NCI-H187 treated with DMSO at 0.1 percent for 48 hours (cell line): Measurements from ENCODE around the gene IRAK1.
A peak's percentile ranks its signal among the peaks of the same experiment; 100 is the strongest.

Experiments used
- DNase-seq: peaks from one replicate; lab custom pipeline; 2025; lab: John Stamatoyannopoulos, UW

IRAK1 gene

DNA sequence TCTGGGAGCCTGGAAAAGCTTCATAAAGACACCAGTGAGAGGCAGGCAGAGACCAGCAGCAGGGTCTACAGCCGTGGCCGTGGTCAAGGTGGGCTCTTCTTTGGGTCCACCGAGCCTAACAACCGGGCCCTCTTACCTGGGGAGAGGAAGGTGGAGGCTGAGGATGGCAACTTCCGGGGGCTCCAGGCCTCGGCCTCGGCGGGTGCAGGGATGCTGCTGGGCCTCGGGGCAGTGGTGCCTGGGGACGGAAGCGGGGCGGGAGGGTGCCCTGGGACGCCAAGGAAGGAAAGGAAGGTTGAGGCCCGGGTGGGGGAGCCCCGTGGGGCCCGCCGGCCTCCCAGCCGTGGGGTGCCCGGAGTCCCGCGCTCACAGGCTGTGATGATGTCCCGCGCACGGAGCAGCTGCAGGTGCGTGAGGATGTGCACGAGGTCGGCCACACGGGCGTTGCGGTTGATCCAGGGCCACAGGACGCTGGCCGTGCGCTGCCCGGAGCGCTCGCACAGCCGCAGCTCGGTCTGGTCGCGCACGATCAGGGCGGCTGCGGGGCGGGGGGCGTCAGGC is 561 bp downstream of the IRAK1 start:
- no peak for DNase-seq

DNA sequence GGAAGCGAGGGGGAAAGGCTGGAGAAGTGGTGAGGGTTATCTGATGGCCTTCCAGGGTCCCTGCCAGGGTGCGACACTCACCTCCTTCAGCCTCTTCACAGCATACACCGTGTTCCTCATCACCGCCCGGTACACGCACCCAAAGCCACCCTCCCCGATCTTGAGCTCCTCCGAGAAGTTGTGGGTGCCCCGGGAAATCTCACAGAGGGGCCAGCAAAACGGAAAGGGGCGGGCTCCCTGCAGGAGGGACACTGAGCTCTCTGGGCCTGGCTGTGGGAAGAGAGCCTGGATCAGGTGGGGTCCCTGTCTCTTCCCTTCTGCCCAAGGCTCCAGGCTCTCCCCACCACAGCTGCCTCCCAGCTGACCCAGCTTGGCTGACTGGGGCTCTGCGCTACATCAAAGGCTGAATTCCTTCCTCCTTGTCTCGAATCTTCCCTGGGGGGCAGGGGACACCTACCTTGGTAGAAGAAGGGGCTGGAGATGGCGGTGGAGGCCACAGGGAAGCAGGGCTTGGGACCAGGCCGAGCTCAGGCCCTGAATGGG is 1.1 kb downstream of the IRAK1 start:
- DNase-seq: no peak

DNA sequence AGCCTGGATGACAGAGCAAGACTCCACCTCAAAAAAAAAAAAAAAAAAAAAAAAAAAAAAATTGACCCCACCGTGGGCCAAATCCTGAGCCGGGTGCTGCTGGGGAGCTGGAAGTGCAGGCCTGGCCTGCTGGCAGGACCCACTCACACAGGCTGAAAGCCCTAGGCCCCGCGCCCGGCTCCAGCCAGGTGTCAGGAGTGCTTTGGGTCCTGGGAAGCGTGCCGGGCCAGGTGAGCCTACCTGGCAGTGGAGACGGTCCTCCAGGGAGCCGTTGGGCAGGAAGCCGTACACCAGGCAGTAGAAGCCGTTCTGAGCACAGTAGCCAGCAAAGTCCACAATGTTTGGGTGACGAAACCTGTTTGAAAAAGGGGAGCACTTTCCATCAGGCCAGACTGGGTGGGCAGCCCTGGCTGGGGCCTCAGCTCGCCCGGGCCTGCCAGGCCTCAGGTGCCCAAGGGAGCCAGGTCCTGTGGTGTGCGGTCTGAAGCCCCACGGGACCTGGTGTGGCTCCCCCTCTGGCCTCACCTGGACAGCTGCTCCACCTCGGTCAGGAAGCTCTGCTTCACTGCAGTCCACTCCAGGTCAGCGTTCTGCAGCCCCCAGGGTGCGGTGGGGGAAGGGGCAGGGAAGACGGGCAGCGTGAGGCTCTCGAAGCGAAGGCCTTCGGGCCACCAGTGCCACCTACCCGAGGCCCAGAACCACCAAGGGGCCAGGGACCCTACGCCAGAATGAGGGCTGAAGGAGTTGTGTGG is 1.8 kb downstream of the IRAK1 start:
- no peak for DNase-seq

DNA sequence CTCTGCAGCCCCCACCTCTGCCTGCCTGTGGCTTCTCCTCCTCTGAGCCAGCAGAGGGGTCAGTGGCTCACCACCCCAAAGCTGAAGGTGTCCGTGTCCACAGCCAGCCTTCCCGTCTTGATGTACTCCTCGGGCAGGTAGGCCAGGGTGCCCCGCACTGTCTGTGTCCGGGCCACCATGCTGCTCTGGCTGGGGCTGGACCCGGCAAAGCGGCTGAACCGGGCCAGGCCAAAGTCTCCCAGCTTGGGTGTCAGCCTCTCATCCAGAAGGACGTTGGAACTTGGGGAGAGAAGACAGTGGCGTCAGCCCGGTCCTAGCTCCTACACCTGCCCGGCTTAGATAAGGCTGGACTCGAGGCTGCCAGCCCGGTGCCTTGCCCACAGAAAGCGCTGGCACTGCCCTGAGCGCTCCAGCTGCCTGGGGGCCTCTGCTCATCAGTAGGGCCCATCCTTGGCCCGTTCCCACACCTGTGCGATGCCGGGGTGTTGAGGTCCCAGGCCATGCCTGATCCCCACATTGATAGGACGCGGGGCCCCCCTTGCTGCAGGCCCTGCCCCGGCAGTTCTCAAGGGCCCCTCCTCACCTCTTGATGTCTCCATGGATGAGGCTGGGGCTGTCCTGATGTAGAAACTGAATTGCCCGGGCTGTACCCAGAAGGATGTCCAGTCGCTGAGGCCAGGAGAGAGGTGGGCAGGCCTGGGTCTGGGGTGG is 3.2 kb downstream of the IRAK1 start:
- DNase-seq: no peak

DNA sequence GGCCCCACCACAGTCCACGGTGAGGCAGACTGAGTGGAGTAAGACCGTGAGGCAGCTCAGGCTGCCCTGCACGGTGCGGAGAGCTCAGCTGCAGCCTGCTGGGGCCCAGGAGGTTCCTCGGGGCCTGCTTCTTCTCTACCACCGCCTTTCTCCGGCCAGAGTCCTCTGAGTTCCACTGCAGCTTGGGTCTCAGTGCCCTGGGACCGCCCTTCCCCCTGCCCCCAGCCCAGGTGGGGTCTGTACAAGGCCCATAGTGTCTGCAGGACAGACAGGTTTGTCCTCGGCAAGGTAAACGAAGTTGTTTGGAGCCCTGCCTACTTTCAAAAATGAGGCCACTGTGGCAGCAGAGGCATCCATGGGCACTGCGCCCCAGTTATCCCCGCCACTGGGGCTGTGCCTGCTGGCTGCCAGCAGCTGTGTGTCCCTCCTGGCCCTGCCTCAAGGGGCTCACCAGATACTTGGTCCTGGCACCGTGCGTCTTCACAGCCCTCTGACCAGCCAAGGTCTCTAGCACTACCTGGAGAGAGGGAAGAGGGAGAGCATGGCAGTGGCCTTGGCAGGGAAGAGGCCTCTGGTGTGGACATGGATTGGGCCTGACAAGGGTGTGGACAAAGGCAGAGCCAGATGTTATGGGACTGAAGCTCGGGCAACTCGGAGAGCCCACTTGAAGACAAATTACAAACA is 4.0 kb downstream of the IRAK1 start:
- no peak for DNase-seq

DNA sequence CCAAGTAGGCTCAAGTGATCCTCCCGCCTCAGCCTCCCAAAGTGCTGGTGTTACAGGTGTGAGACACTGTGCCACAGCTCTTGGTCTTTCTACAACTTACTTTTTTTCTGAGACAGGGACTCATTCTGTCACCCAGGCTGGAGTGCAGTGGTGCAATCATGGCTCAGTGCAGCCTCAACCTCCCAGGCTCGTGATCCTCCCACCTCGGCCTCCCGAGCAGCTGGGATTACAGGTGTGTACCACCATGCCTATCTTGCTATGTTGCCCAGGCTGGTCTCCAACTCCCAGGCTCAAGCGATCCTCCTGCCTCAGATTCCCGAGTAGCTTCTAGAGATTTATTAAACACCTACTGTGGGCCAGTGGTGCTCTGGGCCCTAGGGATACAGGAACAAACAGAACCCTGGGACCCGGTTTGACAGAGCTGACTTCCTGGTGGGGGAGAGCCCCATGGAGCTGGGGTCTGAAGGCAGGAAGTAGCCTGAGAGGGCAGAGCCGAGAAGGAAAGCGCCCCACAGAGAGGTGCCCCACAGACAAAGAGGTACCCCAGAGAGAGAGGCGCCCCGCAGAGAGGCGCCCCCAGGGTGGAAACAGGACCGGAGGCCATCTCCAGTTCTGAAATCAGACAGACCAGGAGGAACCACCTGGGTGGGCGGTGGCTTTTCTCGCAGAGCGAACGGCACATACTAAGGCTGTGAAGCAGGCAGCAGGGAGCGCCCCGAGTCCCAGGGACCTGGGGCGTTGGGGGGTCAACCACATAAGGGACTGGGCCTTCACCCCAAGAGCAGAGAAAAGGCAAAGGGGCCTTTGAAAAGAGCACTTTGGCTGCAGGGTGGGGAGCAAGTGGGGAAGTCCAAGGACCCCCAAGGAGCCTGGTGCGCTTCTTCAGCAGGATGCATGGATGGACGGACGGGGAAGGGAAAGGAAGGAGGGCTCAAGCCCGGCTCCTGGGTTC is 5.0 kb downstream of the IRAK1 start:
- no peak for DNase-seq

DNA sequence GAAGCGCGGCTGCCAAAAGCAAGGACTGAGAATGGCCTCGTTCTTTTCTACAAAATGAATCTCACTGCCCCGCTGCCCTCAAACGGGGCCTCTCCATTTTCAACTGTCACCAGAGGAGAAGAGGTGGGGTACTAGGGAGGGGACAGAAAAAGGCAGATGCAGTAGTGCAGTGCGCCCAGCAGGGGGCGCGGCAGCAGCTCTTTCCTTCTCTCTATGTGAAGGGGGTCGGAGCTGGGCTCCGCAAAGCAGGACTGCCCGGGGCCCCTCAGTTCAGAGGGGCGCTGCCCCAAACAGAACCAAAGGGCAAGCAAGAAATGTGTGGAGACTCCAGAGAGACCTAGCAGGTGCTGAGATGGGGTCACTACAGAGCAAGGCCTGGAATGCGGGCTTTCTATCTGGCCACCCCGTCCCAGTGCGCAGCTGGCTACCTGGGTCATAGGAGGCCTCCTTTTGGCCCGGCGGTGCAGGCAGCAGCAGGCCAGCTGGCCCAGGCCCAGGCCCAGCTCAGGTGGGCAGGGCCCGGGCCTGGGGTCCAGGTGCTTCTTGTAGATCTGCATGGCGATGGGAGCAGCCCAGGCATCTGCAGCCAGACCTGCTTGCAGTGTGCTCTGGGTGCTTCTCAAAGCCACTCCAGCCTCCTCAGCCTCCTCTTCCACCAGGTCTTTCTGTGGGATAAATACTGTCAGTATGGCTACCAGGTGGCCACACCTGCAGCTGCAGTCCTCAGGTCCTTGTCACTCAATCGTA is 5.9 kb downstream of the IRAK1 start:
- no peak for DNase-seq

DNA sequence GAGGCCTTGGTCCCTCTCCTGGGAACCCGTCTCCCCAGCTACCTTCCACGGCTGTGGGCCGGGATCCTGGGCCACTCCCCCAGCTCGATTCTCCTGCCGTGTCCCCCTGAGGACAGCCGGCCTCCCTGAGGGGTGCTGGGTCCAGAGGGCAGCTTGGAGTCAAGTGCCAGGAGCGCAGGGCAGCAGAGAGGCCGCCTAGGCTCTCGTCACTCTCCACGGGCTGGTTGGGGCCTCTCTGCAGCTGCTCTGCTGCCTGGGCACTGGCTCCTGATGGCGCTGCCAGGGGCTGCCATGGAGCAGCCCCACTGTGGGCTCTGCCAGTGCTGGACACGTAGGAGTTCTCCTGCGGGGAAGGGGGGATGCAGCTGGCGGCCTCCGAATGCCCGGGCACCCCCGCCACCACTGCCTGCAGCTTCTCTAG is 6.7 kb downstream of the IRAK1 start:
- no peak for DNase-seq

DNA sequence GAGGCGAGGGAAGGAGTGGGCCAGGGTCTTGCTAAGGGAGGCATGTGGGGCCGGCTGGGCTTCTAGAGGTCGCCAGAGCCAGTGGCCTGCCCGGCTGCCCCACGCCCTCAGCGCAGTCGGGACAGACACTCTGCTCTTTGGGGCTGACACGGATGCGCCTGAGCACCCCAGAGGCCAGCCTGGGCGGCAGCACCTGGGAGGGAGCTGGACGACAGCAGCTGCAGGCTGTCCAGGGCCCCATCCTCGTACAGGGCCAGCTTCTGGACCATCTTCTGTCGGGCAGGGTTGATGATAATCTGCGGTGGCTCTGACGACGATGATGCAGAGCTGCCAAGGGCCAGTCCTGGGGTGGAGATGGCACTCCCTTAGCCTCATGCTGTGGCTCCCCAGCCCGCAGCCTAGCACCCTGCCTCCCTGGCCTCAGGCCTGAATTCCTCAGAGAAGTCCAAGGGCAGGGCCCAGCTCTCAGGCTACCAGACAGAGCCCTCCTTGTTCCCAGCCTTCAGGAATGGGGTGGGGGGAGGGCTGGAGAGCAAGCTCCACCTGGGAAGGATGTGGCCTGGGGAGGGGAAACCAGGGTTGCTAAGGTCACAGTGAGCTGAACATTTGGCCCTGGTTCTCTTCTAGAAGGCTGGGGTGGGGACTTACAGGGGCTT is 7.2 kb downstream of the IRAK1 start:
- DNase-seq: no peak

DNA sequence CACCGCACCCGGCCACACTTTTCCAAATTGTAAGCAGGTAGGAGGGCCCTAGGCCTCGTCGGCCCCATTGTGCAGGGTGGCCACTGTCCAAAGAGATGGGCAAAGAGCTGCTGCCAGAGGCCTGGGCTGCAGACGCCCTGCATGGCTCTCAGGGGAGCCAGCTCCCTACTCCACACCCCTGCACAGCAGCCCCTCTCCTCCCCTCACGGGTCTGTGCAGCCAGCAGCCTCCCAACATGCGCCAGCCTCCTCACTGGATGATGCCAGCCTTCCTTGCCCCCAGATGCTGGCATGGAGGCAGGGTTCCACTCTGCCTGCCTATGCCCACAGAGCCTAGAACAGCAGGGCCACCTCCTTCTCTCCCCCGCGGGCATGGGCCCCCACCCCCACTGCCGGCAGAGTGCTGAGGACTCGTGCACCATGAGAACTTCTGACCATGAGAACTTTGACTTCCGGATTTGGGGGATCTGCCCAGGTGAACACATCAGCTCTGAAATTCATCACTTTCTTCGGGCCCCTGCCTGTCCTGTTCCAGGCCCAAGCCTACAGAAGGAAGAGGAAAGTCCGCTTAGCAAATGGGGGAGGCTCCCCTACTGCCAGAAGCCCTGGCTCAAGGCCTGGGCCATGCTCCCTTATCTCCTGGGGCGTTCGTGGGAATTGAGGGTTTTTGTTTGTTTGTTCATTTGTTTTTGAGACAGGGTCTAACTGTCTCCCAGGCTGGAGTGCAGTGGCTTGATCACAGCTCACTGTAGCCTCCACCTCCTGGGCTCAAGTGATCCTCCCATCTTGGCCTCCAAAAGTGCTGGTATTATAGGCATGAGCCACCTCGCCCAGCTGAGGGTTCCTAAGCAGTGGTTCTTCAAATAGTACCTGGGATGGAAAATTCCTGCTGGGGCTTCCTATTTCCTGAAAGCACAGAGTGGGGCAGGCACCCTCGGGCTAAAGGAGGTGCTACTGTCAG is 8.0 kb downstream of the IRAK1 start:
- no peak for DNase-seq

DNA sequence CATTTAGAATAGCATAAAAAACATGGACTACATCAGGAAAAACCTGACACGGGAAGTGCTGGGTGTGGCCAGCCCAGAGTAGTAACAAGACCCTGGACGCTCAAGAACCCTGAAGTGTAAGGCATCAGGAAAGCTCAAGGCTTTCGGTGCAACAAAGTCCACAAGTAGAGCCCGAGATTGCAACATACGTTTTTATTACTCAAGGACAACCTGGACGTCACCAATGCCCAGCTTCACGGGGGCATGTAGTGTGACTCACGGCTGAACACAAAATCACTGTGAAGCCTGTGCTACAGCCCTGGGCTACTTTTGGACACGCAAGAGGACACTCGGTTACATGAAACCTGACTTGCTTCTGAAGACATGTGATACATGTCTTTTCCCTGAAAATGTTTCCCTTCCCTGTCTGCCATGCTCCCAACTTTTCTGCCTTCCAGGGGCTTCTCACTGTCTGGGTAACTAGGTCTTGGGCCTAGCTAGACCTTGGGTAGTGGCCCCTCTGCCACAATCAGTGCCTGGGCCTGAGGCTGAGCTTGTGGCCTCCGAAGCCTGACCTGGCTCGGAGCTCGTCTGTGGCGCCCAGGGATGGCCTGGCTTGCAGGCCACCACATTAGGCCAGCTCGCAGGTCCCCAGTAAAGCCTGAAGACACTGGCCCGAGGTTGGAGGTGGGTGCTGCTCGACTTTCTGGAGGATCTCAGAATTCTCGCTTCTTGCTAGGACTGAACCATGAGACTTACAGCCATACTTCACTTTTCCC is 9.2 kb downstream of the IRAK1 start:
- no peak for DNase-seq

DNA sequence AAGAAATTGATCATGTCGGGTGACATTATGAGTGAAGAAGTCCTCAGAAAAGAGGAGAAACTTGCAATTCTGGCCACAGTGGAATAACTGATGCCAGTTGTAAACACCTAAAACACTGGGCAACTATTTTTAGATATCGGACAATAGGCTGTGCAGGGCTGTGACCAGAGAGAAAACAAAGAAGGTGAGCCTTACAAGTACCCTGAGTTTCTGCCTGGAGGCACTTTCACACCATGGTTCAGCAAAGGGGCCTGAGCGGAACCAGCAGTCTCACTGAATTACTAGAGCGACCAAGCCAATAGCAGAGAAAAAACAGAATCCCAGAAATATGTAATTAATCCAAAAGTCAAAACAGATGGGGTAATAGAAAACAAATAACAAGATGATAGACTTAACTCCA is 11.2 kb downstream of the IRAK1 start:
- DNase-seq: no peak

DNA sequence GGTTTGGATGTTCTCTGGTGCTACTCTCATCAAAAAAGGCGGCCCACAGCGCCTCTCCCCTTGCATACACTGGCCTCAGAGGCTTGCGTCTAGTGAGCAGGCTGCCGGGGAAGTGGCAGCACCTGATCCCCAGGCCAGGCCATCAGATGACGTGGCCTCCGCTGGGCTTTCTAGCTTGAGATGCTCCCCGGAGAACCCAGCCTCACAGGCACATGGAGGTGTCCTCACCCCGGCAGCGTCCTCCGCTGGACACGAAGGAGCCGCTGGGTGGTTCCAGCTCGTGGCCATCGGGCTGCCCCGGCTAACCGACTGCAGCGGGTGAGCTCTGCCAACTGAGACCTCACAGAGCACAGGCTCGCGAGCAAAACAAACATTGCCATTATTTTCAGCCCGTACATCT is 12.8 kb downstream of the IRAK1 start:
- no peak for DNase-seq

DNA sequence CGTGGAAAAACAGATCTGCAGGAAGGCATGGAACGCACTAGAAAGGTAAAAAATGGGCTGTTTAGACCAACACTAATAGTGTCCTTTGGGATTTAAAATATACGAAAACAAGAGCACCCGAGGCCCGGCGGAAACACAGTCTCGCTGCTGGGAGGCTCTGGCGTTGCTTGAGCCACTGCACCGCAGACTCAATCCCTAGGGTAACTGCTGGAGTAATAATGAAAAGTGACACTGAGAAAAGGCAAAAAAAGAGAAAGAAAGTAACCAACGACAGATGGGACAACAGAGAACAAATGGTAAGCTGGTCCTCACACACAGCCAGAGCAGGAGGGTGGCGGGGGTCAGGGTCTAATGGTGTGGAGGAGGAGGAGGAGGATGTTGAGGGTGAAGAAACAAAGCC is 15.4 kb downstream of the IRAK1 start:
- DNase-seq: no peak

DNA sequence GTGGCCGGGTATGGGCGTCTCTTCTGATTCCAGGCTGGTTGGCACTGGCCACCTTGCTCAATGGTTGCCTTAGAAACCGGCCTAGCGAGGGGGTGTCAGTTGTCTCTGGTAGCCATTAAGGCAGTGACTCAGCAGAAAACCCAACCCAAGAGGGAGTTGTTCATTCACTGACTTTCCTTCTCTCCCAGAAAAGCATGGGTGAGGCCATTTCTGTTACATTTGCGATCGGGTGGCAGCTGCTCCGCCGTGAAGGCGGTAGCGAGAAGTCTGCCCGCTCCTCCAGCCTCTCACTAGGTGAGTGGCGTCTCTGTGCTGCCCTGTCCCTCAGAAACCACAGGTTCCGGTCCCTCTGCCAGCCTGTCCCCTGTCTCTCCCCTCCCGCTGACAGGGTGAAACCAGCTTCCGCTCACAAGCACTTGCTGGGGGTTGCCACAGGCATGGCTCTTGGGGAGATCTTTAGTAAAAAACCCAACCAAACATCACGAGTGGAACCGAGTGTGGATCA is 17.4 kb downstream of the IRAK1 start:
- DNase-seq: peak; percentile 46

DNA sequence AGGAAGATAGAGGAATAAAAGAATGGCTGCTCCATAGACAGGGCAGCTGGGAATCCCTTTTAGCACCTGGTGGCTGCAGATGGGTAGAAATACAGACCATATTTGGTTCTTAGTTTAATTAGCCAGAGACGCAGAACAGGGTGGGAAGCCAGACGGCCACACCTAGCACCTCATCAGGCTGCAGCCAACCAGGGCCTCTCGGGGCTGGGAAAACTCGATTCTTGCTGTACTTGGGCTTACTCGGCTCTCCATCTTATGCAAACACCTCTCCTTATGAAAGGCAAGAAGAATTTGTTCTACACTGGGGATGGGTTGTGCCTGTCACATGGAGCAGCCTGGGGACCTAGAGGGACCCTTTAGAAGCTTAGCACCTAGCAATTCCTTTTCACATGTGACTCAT is 19.7 kb downstream of the IRAK1 start:
- no peak for DNase-seq

DNA sequence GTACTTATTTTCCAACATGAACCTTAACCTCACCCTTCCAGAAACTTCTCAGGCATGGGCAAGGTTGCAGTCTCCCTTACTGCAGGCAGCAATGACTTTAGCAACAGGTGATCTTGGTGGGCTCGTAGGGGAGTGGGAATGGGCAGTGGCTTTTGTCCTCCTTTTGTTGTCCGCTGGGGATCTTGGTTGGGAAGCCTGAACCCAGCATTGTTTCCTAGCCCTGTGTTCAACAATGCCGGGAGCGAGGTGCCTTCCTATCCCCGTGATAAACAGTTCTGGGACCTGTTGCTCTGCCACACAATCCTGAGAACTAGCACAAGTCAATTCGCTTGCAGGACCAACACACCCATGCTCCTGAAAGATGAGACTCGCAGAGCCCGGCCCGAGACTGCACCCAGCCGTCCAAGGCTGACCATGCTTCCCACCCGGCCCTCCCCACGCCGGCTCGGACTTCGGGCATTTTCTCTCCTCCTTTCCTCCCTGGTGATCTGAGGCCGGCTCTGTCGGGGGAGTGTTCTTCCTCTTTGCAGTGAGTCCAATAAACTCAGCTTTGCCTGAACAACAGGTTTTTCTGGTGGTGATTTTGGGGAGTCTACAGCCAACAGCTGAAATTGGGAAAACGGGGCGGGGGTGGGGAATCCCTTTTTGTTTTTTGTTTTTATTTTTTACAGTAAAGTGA is 20.2 kb downstream of the IRAK1 start:
- DNase-seq: no peak
